ENCODE results near the gene ROBO1.

Gene ROBO1

GRCh38 chr3:79125313-79125984, 642.3 kb downstream of the ROBO1 start:
- DNase-seq (ENCODE audit: low read depth), result no peak
- no peak overlapping the region for H3K4me3 ChIP-seq (ENCODE audit: control insufficient read depth, low read depth, low read length)
- no peak for TF ChIP-seq CTCF (conservative IDR thresholded peaks at IDR 0.05; ENCODE audit: control insufficient read depth, insufficient read depth, low read depth, low read length)

DNA sequence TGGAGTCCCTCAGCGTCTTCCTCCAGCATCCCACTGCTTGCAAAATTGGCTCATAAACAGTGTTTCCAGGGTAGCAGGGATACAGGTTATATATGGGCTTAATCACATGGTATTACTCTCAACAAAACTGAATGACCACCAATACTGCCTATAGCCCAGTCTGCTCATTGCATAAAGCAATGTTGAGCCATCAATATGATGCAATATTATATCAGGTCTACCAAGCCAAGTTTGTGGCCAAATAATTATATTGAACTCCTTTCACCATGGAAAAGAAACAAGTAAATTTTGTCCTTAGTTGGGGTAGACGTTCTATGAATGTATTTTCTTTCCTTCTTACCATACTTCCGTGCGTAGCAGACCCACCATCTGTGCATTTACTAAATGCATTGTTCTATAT, 652.3 kb downstream of the ROBO1 start:
- no peak for DNase-seq (ENCODE audit: low read depth)
- H3K4me3 ChIP-seq (ENCODE audit: control insufficient read depth, low read depth, low read length), result no peak overlapping the region
- TF ChIP-seq CTCF (conservative IDR thresholded peaks at IDR 0.05; ENCODE audit: control insufficient read depth, insufficient read depth, low read depth, low read length), result no peak

GRCh38 chr3:79113876-79114275, 653.9 kb downstream of the ROBO1 start:
- no peak overlapping the region for H3K4me3 ChIP-seq (ENCODE audit: control insufficient read depth, low read depth, low read length)
- TF ChIP-seq CTCF (conservative IDR thresholded peaks at IDR 0.05; ENCODE audit: control insufficient read depth, insufficient read depth, low read depth, low read length), result no peak
- no peak for DNase-seq (ENCODE audit: low read depth)

DNA sequence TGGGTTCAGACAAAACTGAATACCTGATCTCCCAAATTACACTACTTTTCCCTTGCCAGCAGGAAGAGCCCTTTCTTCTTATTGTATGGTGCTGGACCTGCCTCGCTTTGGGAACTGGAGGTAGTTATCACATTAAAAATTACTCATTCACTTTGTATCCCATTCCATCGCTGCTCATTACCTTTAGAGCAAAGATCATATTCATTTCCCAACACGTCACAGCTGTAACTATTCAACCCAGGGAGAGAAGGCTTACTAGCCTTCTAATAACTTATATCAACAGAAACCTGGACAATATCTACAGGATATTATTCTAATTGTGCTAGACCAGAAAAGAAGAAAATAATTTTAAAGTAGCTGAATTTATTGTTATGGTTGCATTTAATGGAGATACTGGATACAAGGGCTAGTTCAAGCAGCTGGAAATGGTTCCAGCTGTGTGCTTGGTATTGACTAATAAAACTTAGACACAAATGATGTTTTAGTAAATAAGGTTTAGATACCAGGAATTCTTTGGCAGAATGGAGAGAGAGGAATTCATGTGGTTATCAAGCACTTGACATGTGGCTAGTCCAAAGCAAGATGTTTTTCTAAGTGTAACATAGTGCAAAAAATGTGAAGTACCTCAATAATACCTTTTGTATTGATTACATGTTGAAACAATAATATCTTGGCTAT, 656.3 kb downstream of the ROBO1 start:
- TF ChIP-seq CTCF (conservative IDR thresholded peaks at IDR 0.05; ENCODE audit: control insufficient read depth, insufficient read depth, low read depth, low read length), result no peak
- no peak overlapping the region for H3K4me3 ChIP-seq (ENCODE audit: control insufficient read depth, low read depth, low read length)
- DNase-seq (ENCODE audit: low read depth), result no peak

DNA sequence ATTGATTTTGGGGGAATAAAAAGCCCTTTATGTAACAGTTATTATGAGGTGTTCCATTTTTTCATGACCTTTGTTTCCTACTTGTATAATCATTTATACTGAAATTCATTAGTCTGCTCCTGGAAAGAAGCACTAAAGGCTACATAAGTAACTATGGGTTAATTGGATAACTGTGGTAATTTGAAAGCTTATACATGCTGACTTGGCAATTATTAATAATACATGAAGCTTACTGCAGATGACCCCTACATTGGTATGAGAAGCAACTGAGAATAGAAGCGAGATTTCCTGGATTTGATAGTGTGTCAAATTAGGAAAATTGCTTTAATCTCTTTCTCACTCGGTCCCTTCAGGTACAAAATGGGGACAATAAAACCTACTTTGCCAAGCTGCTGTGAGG, 658.0 kb downstream of the ROBO1 start:
- no peak overlapping the region for H3K4me3 ChIP-seq (ENCODE audit: control insufficient read depth, low read depth, low read length)
- TF ChIP-seq CTCF (conservative IDR thresholded peaks at IDR 0.05; ENCODE audit: control insufficient read depth, insufficient read depth, low read depth, low read length), result no peak

GRCh38 chr3:79103307-79103706, 664.5 kb downstream of the ROBO1 start:
- no peak for TF ChIP-seq CTCF (conservative IDR thresholded peaks at IDR 0.05; ENCODE audit: control insufficient read depth, insufficient read depth, low read depth, low read length)
- no peak for DNase-seq (ENCODE audit: low read depth)
- H3K4me3 ChIP-seq (ENCODE audit: control insufficient read depth, low read depth, low read length), result no peak overlapping the region

More for the DNA sequence above, 658.0 kb downstream of the ROBO1 start:
- DNase-seq (ENCODE audit: low read depth), result no peak
